ENCODE results near the gene FKBP2.

DNA sequence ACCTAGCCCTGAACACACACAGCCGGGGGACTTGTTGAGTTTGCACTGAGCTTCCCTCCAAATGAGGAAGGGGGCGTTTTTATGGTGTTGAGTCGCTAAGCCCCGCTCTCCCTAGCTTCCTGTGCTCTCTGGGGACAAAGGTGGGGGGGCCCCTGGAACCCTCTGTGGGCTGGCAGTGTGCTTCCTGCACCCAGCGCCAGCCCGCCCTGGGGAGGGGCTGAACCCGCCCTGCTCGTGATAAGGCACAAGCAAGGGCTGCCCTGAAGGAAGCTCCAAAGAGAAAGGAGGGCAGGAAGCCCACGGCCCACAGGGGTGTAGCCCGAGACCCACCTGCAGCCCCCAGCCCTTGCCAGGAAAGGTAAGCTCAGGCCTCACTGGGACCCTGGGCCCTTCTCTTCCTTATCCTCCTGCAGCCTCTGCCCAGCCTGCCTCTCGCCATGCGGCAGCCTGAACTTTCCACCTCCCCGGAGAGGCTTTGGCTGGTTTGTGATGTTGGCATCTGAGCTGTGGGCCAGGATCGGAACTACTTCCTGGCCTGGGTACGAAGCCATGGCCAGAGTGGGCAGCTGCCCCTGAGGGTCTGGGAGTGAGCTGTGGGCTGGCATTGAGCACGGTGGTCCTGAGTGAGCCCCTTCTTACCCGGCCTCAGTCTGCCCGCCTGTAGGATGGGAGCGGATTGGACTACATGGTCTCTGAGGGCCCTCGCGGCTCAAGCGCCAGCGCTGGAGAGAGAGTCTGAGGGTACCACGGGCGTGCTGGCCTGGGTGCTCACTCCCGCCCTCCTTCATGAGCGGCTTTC lies 34.2 kb upstream of the FKBP2 start, which contains the start of gene FERMT3:
- TF ChIP-seq, protein P1, sequence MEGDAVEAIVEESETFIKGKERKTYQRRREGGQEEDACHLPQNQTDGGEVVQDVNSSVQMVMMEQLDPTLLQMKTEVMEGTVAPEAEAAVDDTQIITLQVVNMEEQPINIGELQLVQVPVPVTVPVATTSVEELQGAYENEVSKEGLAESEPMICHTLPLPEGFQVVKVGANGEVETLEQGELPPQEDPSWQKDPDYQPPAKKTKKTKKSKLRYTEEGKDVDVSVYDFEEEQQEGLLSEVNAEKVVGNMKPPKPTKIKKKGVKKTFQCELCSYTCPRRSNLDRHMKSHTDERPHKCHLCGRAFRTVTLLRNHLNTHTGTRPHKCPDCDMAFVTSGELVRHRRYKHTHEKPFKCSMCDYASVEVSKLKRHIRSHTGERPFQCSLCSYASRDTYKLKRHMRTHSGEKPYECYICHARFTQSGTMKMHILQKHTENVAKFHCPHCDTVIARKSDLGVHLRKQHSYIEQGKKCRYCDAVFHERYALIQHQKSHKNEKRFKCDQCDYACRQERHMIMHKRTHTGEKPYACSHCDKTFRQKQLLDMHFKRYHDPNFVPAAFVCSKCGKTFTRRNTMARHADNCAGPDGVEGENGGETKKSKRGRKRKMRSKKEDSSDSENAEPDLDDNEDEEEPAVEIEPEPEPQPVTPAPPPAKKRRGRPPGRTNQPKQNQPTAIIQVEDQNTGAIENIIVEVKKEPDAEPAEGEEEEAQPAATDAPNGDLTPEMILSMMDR (IDR thresholded peaks at IDR 0.05), result no peak
- no peak for TF ChIP-seq EP300 (IDR thresholded peaks at IDR 0.05)
